ENCODE data around the gene REL.

- TF ChIP-seq, protein P1, sequence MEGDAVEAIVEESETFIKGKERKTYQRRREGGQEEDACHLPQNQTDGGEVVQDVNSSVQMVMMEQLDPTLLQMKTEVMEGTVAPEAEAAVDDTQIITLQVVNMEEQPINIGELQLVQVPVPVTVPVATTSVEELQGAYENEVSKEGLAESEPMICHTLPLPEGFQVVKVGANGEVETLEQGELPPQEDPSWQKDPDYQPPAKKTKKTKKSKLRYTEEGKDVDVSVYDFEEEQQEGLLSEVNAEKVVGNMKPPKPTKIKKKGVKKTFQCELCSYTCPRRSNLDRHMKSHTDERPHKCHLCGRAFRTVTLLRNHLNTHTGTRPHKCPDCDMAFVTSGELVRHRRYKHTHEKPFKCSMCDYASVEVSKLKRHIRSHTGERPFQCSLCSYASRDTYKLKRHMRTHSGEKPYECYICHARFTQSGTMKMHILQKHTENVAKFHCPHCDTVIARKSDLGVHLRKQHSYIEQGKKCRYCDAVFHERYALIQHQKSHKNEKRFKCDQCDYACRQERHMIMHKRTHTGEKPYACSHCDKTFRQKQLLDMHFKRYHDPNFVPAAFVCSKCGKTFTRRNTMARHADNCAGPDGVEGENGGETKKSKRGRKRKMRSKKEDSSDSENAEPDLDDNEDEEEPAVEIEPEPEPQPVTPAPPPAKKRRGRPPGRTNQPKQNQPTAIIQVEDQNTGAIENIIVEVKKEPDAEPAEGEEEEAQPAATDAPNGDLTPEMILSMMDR (IDR thresholded peaks at IDR 0.05) = no peak
- TF ChIP-seq POLR2A (IDR thresholded peaks at IDR 0.05) = no peak
These were observed 22.5 kb upstream of the REL start for GRCh38 chr2:60858897-60859311.
